Measurements from ENCODE around the gene SPG21.

The SPG21 gene

GRCh38 chr15:64959128-64959527, 30.6 kb downstream of the SPG21 start:
- no peak for DNase-seq (ENCODE audit: low spot score)
- Histone ChIP-seq H3K27ac (no peak overlapping the region), H3K4me3 (no peak overlapping the region)
- TF ChIP-seq CTCF (IDR thresholded peaks at IDR 0.05), result no peak

- no peak for DNase-seq (ENCODE audit: low spot score)
- Histone ChIP-seq H3K4me3 (no peak overlapping the region), H3K27ac (no peak overlapping the region)
- no peak for TF ChIP-seq CTCF (IDR thresholded peaks at IDR 0.05)
Measured at GRCh38 chr15:64954395-64954794, 35.3 kb downstream of the SPG21 start.

DNA sequence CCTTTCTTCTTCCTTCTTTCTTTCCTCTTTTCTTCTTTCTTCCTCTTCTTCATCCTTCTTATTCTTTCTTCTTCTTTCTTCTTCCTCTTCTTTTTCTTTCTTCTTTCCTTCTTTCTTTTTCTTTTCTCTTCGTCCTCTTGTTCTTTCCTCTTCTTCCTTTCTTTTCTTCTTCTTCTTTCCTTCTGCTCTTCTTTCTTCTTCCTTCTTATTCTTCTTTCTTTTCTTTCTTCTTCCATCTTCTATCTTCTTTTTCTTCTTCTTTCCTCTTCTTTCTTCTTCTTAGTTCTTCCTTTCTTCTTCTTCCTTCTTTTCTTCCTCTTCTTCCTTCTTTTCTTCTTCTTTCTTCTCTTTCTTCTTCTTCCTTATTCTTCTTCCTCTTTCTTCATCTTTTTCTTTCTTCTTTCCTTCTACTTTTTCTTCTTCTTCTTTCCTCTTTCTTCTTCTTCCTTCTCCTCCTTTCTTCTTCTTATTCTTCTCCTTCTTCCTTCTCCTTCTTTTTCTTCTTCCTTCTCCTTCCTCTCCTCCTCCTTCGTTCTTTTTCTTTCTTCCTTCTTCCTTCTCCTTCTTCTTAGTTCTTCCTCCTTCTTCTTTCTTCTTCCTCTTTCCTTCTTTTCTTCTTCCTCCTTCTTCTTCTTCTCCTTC, 37.8 kb downstream of the SPG21 start:
- H3K27ac ChIP-seq, result no peak overlapping the region
- no peak for DNase-seq (ENCODE audit: low spot score)
- no peak overlapping the region for H3K4me3 ChIP-seq
- TF ChIP-seq CTCF (IDR thresholded peaks at IDR 0.05), result no peak

DNA sequence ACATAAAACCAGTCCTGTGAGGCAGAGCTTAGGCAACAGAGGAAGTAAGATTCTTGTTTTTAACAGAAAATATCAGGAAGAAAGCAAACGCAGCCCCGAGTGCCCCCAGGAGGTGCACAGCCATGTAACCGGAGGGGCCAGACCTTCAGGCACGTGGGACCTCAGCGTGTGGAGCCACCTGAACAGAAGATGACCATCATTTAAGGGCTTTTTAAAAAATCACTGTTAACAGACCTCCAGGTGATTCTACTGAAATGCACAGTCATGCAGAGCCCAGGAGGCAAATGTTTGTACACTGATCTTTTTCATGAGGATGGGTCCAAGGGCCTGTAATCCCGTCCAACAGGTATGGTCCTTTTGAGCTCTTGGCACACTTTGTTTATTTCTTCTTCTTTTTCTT, 38.8 kb downstream of the SPG21 start:
- DNase-seq (ENCODE audit: low spot score), result no peak
- Histone ChIP-seq H3K27ac (no peak overlapping the region), H3K4me3 (no peak overlapping the region)
- TF ChIP-seq CTCF (IDR thresholded peaks at IDR 0.05), result no peak

DNA sequence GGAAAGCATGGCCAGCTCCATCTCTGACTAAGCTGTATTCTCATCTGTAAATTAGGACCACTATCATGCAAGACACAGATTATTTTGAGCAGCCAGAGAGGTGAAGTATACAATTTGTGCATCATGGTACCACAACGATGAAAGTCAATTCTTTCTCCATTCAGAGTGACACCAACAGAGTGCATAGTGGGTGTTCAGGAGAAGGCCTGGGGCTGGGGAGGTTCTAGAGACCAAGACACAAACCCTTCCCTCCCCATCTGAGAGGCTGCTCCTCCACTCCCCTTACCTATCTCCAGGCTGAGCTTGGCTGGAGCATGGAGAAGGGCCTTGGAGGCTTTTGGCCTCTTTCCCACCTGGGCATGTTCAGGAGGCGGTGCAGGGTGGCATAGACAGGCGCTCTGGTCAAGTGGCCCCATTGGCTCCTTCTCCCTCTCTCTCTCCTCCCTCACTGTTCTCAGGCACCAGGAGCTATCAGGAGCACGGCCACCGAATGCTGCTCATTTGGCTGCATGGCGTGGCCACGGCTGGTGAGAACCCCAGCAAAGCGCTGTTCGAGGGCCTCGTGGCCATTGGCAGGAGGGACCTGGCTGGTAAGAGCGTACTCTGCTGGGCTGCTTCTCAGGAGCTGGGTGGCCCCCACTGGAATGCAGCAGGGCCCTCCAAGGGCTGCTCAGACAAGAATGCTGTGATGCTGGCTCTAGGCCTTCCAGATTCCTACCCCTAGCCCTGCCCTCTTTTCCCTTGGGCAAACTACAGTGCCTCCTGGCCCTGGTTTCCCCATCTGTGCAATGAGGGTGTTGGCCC, 40.1 kb downstream of the SPG21 start:
- no peak for DNase-seq (ENCODE audit: low spot score)
- Histone ChIP-seq H3K27ac (no peak overlapping the region), H3K4me3 (no peak overlapping the region)
- TF ChIP-seq CTCF (IDR thresholded peaks at IDR 0.05), result no peak

GRCh38 chr15:64948916-64949315, 40.8 kb downstream of the SPG21 start:
- TF ChIP-seq CTCF (IDR thresholded peaks at IDR 0.05), result no peak
- no peak for DNase-seq (ENCODE audit: low spot score)
- H3K27ac ChIP-seq, result no peak overlapping the region

GRCh38 chr15:64947211-64947610, 42.5 kb downstream of the SPG21 start:
- DNase-seq (ENCODE audit: low spot score), result no peak
- TF ChIP-seq CTCF (IDR thresholded peaks at IDR 0.05), result no peak
- Histone ChIP-seq H3K4me3 (no peak overlapping the region), H3K27ac (no peak overlapping the region)

More at GRCh38 chr15:64948916-64949315, 40.8 kb downstream of the SPG21 start:
- no peak overlapping the region for H3K4me3 ChIP-seq

All from coronary artery (tissue), 2 donors.